Small intestine (tissue), 7 donors: ENCODE data around the gene CCT8. TPM values are rescaled to one million over a fixed set of nuclear protein-coding genes. Genes with fewer than 3 reads are reported as not detected.
"Not testable (repeated sequence)": the region's sequence is repeated elsewhere in the genome, so short reads cannot be mapped to it uniquely, and the experiment has no call there.

ENCODE experiments used
- DNase-seq, 2 donors: peaks; one replicate each; pipeline versions ENCODE4 v3.0.0 to v3.0.0-alpha.2; 2013
- FAIRE-seq: peaks from 2 replicates; lab custom pipeline; 2012; peaks lifted over from hg19 to GRCh38; lab: Jason Lieb, UNC
- H3K27ac ChIP-seq, 3 donors: one replicate each; pipeline ENCODE4 v1.5.1; 2013; ENCODE audit warnings: low read length in 2 of 3, mild to moderate bottlenecking in 2 of 3, control low read depth in 1 of 3, inconsistent platforms in 1 of 3, low read depth in 1 of 3, moderate library complexity in 1 of 3
- H3K27me3 ChIP-seq, 3 donors: one replicate each; pipeline ENCODE4 v1.6.1; 2013; ENCODE audit warnings: low read length in 3 of 3, inconsistent platforms in 1 of 3; ENCODE audit not compliant: control insufficient read depth in 3 of 3, insufficient read depth in 3 of 3
- H3K36me3 ChIP-seq, 3 donors: one replicate each; pipeline ENCODE4 v1.6.1; 2013; ENCODE audit warnings: low read length in 3 of 3, inconsistent platforms in 1 of 3, low read depth in 1 of 3, mild to moderate bottlenecking in 1 of 3, moderate library complexity in 1 of 3; ENCODE audit not compliant: control insufficient read depth in 3 of 3, insufficient read depth in 2 of 3
- H3K4me1 ChIP-seq, 3 donors: one replicate each; pipeline ENCODE4 v1.6.1; 2013; ENCODE audit warnings: low read length in 2 of 3, inconsistent platforms in 1 of 3, low read depth in 1 of 3, mild to moderate bottlenecking in 1 of 3, moderate library complexity in 1 of 3; ENCODE audit not compliant: control insufficient read depth in 3 of 3, insufficient read depth in 2 of 3
- H3K4me3 ChIP-seq, 3 donors: one replicate each; pipeline ENCODE4 v1.5.1; 2013; ENCODE audit warnings: low read length in 3 of 3, control low read depth in 1 of 3, inconsistent platforms in 1 of 3, low read depth in 1 of 3, mild to moderate bottlenecking in 1 of 3, moderate library complexity in 1 of 3
- H3K9me3 ChIP-seq, 2 donors: one replicate each; pipeline ENCODE4 v1.6.1; 2013; ENCODE audit warnings: low read depth in 1 of 2, low read length in 1 of 2; ENCODE audit not compliant: control insufficient read depth in 2 of 2, insufficient read depth in 1 of 2
- WGBS, 3 donors: extraction: QIAGEN DNeasy Blood & Tissue Kit; methylation state at CpG; one replicate each; pipeline ENCODE4 v1.1.7; 2013; 5-methylcytosine and 5-hydroxymethylcytosine counted together
- polyA plus RNA-seq, 4 donors: library from polyadenylated mRNA; stranded (reverse) in 3 of 4; unstranded in 1 of 4; fragments of 200-250 nt in 3 of 4; fragments of 120-200 nt in 1 of 4; gene quantifications; one replicate each; pipeline versions ENCODE4 v1.2.1 to v1.2.3, GENCODE V29; 2013
- donor health status: healthy with polysubstance abuse.
- donor health status: control.
- donor health status: control.
- donor health status: Bipolar disorder and iron deficiency.
- donor health status: healthy.

CCT8 gene
- polyA plus RNA-seq, 4 donors, result 89.2 to 221 (median 118) TPM

DNA sequence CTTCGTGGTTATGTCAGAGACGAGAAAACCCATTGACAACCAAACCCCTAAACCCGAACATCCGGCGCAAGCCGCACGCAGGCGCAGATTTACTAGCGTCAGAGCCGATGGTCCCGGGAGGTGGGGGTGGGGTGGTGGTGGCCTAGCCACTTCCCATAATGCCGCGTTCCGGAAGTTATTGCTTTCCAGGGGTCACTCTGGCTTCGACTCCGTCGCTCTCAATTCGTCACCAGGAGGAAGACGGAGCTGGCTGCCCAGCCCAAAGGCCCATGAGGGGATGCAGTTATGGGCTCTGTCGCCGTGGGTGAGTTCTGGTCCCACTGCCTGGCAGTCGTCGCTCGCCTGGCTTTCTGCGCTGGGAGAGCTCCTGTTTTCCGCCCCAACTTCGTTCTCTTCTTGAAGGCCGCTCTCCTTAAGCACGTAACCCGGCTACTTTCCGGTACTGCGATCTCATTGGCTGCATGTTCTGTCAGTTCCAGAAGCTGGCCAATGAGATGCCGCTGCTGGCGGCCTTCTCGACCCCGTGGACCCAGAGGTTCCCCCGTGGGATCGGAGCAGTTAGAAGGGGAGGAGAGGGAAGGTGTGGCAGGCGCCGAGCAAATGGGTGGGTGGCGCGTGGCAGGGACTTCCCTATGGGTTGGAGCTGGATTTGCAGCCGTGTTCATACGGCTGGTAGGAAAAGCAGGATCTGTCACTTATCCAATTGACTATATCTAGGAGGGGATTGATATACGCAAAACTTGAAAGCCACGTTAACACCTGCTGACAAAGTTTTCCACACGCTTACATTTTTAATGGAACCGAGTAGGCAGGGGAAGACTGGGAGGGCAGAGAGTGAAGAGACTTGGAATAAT lies 48.7 kb downstream of the CCT8 start, which contains the start of gene USP16:
TSS of gene USP16 (plus strand) at position 195 of the 854 bp plus-strand sequence. CDS start 3,246 bp downstream, outside the sequence.
- 0 to 1% (median 0%) methylated on average over 48 of the region's 48 CpGs for WGBS, 3 donors

GRCh38 chr21:29022166-29022565 lies 51.3 kb downstream of the CCT8 start:
- Histone ChIP-seq H3K27ac (no peak overlapping the region), H3K4me1 (peaks cover 0 to 22% (median 2%) of the 10 kb centered on the region in 3 donors), H3K4me3 (no peak overlapping the region), H3K36me3 (no peaks in the 10 kb centered on the region), H3K9me3 (no peaks in the 10 kb centered on the region), H3K27me3 (no peaks in the 10 kb centered on the region)
- WGBS, 3 donors, result 78 to 81% (median 80%) methylated on average over 4 of the region's 4 CpGs
- DNase-seq (no peak), FAIRE-seq (no peak)

More for the DNA sequence above, 48.7 kb downstream of the CCT8 start, which contains the start of gene USP16:
- H3K4me3 ChIP-seq, result peak within 1 kb of the TSS; percentile 71 to 83 (median 82)
- peak within 1 kb of the TSS; percentile 98 to 100 (median 98) for H3K27ac ChIP-seq
- peaks cover 0 to 11% (median 0%) of the 10 kb centered on the region in 3 donors for H3K4me1 ChIP-seq
- peaks cover 0 to 7% (median 3%) of the 10 kb centered on the region in 3 donors for H3K36me3 ChIP-seq
- FAIRE-seq (no peak), DNase-seq (peak; percentile 98 to 100)
- H3K9me3 ChIP-seq, result no peaks in the 10 kb centered on the region
- H3K27me3 ChIP-seq, result no peaks in the 10 kb centered on the region

GRCh38 chr21:29018540-29018939 lies 54.9 kb downstream of the CCT8 start:
- DNase-seq, result peak in 1 of 2 donors; percentile 17
- FAIRE-seq, result no peak
- peaks cover 0 to 2% (median 0%) of the 10 kb centered on the region in 3 donors for H3K36me3 ChIP-seq

DNA sequence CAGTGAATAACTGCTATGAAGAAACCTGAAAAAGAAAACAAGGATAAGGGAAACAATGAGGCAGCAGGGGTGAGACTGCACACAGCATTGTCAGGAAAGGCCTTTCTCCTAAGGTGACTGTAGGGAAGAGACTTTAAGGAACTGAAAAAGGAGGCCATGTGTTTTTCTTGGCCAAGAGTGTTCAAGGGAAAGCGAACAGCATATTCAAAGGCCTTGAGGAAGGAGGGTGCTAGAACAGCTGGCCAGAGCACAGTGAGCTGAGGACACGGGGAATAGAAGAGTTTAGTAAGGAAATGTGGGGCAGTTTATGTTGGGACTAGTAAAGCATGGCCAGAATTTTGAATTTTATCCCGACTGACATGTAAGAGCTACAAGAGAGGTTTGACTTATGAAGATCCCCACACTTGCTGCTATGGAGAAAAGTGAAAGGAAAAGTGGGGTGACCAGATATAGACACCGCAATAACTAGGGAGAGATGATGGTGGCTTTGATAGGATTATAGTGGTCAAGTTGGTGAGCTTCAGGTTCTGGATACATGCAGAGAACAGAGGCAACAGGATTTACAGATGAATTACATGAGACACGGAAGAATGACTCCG lies 55.7 kb downstream of the CCT8 start:
- peak in 1 of 2 donors; percentile 39 for DNase-seq
- Histone ChIP-seq H3K4me1 (peaks cover 0 to 15% (median 2%) of the 10 kb centered on the region in 3 donors), H3K27ac (peak overlapping the region in 2 of 3 donors; percentile 22 to 43), H3K4me3 (peak overlapping the region in 2 of 3 donors; percentile 85 to 94), H3K27me3 (no peaks in the 10 kb centered on the region), H3K36me3 (peaks cover 0 to 2% (median 0%) of the 10 kb centered on the region in 3 donors), H3K9me3 (no peaks in the 10 kb centered on the region)
- WGBS, 3 donors, result 33 to 69% (median 42%) methylated on average over 6 of the region's 6 CpGs
- no peak for FAIRE-seq

More at GRCh38 chr21:29018540-29018939, 54.9 kb downstream of the CCT8 start:
- WGBS, 3 donors, result 2 to 15% (median 2%) methylated on average over 12 of the region's 12 CpGs
- Histone ChIP-seq H3K27me3 (no peaks in the 10 kb centered on the region), H3K9me3 (no peaks in the 10 kb centered on the region), H3K4me3 (peak overlapping the region; percentile 85 to 94 (median 90)), H3K4me1 (peaks cover 0 to 15% (median 2%) of the 10 kb centered on the region in 3 donors), H3K27ac (peak overlapping the region; percentile 47 to 95 (median 67))

DNA sequence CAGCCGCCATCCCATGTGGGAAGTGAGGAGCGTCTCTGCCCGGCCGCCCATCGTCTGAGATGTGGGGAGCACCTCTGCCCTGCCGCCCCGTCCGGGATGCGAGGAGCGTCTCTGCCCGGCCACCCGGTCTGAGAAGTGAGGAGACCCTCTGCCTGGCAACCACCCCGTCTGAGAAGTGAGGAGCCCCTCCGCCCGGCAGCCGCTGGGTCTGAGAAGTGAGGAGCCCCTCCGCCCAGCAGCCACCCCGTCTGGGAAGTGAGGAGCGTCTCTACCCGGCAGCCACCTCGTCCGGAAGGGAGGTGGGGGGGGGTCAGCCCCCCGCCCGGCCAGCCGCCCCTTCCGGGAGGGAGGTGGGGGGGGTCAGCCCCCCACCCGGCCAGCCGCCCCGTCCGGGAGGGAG lies 62.2 kb downstream of the CCT8 start:
- not testable (repeated sequence) for DNase-seq, H3K27ac ChIP-seq
- 92 to 100% (median 97%) methylated on average over 10 to 24 of the region's 30 CpGs for WGBS, 3 donors

GRCh38 chr21:29008367-29008766 lies 65.1 kb downstream of the CCT8 start:
- H3K4me1 ChIP-seq, result no peaks in the 10 kb centered on the region
- no peak overlapping the region for H3K4me3 ChIP-seq
- H3K27ac ChIP-seq, result no peak overlapping the region
- DNase-seq (no peak), FAIRE-seq (no peak)
- WGBS, 3 donors, result 94 to 98% (median 95%) methylated on average over 3 of the region's 3 CpGs
- no peaks in the 10 kb centered on the region for H3K27me3 ChIP-seq
- peaks cover 0 to 6% (median 2%) of the 10 kb centered on the region in 3 donors for H3K36me3 ChIP-seq
- H3K9me3 ChIP-seq, result no peaks in the 10 kb centered on the region

More for the DNA sequence above, 62.2 kb downstream of the CCT8 start:
- not testable (repeated sequence) for H3K27me3 ChIP-seq, H3K36me3 ChIP-seq, H3K4me3 ChIP-seq, H3K4me1 ChIP-seq, FAIRE-seq, H3K9me3 ChIP-seq

DNA sequence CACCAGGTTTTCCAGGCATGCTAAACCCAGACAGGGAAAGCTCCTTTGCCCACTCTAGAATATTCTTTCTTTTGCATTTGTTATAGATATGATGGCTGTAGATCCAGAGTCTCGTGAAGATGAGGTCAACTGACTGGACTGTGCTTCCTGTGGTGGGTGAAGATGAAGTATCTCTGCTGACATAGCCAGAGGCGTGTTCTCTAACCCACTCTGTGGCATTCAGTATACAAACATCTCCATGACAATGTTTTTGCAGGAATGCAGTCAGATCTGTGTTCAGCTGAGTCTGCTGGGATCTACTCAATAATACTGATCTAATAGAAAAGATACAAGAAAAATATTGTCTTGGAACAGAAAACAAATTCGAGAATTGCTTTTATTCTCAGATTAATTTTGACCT lies 65.6 kb downstream of the CCT8 start:
- no peaks in the 10 kb centered on the region for H3K4me1 ChIP-seq
- 84 to 91% (median 87%) methylated on average over 3 of the region's 3 CpGs for WGBS, 3 donors

GRCh38 chr21:29007135-29007534 lies 66.3 kb downstream of the CCT8 start:
- DNase-seq (no peak), FAIRE-seq (no peak)
- Histone ChIP-seq H3K27ac (no peak overlapping the region), H3K4me1 (peaks cover 0 to 3% (median 0%) of the 10 kb centered on the region in 3 donors), H3K27me3 (no peaks in the 10 kb centered on the region), H3K36me3 (peaks cover 0 to 6% (median 2%) of the 10 kb centered on the region in 3 donors), H3K4me3 (no peak overlapping the region), H3K9me3 (no peaks in the 10 kb centered on the region)
- WGBS, 3 donors, result 87 to 91% (median 89%) methylated on average over 3 of the region's 3 CpGs

More for the DNA sequence above, 65.6 kb downstream of the CCT8 start:
- Histone ChIP-seq H3K27ac (no peak overlapping the region), H3K36me3 (peaks cover 0 to 6% (median 2%) of the 10 kb centered on the region in 3 donors), H3K9me3 (no peaks in the 10 kb centered on the region), H3K4me3 (no peak overlapping the region), H3K27me3 (no peaks in the 10 kb centered on the region)
- no peak for DNase-seq
- FAIRE-seq, result no peak
